ENCODE measurements around the gene YBX2. TPM values are rescaled to one million over a fixed set of nuclear protein-coding genes. Genes with fewer than 3 reads are reported as not detected.

Gene YBX2
- total and polyA plus RNA-seq, 7 donors, result 0.28 to 37.6 (median 2.5) TPM

DNA sequence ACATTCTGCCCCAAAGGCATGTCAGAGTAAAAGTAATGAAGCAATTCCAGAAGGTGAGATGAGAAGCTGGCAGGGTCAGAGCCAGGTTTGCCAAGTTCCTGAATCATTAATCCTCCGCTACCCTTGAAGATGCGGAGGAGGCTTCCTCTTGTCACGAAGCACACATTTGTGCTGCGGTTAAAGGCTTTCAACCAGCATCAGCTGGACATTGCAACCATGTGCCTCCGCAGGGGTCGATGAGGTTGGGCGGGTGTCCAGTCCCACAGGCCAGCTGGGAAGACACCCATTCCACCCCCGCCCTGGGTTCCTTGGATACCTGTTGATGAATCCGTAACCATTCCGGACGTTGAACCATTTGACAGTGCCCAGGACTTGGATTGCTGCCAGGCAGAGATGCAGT lies 1.3 kb downstream of the YBX2 start:
- no peak for DNase-seq
- intact Hi-C loops (cut with DNase I), result no loop called here
- no peak for TF ChIP-seq POLR2A (IDR thresholded peaks at IDR 0.05)
- peak in 1 of 4 donors; percentile 16 for TF ChIP-seq POLR2AphosphoS5 (IDR thresholded peaks at IDR 0.05)
- H3K4me1 ChIP-seq, result peaks cover 0 to 69% (median 62%) of the 10 kb centered on the region in 4 donors
- H3K27me3 ChIP-seq, result peaks cover 11 to 38% (median 18%) of the 10 kb centered on the region in 3 donors
- H3K27ac ChIP-seq, result peak overlapping the region; percentile 67 to 80 (median 77)
- 74 to 86% methylated on average over 11 of the region's 11 CpGs for WGBS, 2 donors
- H3K36me3 ChIP-seq, result no peaks in the 10 kb centered on the region
- H3K4me3 ChIP-seq, result no peak overlapping the region
- H3K9me3 ChIP-seq, result no peaks in the 10 kb centered on the region

DNA sequence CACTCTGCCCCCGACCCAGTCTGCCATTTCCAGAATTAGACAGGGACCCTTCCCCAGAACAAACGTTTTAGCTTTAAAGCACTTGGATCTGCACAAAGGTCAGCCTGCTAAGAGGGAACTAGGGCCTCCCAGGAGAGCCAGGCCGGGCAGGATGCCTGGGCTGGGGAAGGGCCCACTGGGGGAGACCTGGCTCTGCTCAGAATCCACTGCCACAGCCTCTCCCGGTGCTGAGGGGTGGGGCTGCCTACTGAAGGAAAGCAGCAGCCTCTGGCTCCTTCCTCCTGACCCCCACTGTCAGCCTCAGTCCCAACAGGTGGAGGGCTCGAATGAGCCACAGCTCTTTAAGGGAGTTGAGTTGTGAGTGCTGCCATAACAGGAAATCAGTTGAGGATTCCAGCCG lies 1.7 kb downstream of the YBX2 start:
- peak overlapping the region; percentile 67 to 80 (median 77) for H3K27ac ChIP-seq
- DNase-seq, result no peak
- H3K27me3 ChIP-seq, result peaks cover 11 to 38% (median 18%) of the 10 kb centered on the region in 3 donors
- WGBS, 2 donors, result 34 to 45% methylated on average over 6 of the region's 6 CpGs
- no peak overlapping the region for H3K4me3 ChIP-seq
- H3K36me3 ChIP-seq, result no peaks in the 10 kb centered on the region
- H3K4me1 ChIP-seq, result peaks cover 0 to 69% (median 62%) of the 10 kb centered on the region in 4 donors
- no peaks in the 10 kb centered on the region for H3K9me3 ChIP-seq
- TF ChIP-seq POLR2AphosphoS5 (IDR thresholded peaks at IDR 0.05), result peak in 2 of 4 donors; percentile 46 to 51
- TF ChIP-seq, protein P1, sequence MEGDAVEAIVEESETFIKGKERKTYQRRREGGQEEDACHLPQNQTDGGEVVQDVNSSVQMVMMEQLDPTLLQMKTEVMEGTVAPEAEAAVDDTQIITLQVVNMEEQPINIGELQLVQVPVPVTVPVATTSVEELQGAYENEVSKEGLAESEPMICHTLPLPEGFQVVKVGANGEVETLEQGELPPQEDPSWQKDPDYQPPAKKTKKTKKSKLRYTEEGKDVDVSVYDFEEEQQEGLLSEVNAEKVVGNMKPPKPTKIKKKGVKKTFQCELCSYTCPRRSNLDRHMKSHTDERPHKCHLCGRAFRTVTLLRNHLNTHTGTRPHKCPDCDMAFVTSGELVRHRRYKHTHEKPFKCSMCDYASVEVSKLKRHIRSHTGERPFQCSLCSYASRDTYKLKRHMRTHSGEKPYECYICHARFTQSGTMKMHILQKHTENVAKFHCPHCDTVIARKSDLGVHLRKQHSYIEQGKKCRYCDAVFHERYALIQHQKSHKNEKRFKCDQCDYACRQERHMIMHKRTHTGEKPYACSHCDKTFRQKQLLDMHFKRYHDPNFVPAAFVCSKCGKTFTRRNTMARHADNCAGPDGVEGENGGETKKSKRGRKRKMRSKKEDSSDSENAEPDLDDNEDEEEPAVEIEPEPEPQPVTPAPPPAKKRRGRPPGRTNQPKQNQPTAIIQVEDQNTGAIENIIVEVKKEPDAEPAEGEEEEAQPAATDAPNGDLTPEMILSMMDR (IDR thresholded peaks at IDR 0.05), result no peak
- intact Hi-C loops (cut with DNase I), result no loop called here

DNA sequence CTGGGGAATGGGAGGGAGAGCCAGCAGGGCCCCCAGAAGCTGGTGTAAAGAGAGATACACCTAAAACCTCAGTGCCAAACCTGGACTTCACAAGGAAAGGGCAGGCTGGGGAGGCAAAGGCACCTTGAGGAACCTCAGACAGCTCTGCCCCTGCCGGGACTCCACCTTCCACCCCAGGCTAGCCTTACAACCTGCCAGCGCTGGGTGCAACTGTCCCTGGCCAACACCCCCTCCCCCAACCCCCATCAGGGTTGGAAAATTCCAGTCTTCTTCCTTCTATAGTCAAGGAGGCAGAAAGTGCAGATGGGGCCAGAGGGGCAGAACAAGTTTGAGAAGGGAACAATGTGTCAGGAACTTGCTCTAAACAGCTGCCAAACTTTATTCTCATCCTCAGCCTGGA lies 2.2 kb downstream of the YBX2 start:
- intact Hi-C loops (cut with DNase I), result no loop called here
- peak in 3 of 4 donors; percentile 1 to 27 (median 12) for TF ChIP-seq POLR2AphosphoS5 (IDR thresholded peaks at IDR 0.05)
- TF ChIP-seq, protein P1 (IDR thresholded peaks at IDR 0.05), result no peak

DNA sequence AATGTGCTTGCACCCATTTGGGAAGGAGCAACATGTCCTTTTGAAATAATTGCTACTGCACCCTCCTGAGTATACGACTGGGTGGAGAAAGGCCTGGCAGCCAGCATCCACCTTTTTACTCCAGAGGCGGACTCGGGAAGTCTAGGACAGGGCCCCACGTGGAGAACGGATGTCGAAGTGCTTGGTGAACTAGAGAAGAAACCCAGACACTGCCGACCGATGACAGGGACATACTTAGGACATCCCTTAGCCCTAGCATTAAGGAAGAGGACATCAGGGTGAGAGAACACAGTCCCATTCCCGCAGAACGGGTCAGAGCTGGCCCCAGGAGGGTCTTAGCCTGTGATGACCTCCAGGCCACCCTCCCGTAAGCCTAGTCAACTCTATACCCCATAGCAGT lies 3.8 kb downstream of the YBX2 start:
- DNase-seq, result no peak
- Histone ChIP-seq H3K27me3 (peaks cover 11 to 38% (median 18%) of the 10 kb centered on the region in 3 donors), H3K4me1 (peaks cover 0 to 68% (median 61%) of the 10 kb centered on the region in 4 donors), H3K36me3 (peaks cover 9 to 13% (median 11%) of the 10 kb centered on the region in 4 donors), H3K9me3 (no peaks in the 10 kb centered on the region), H3K27ac (peak overlapping the region; percentile 32 to 97 (median 57)), H3K4me3 (no peak overlapping the region)
- 73 to 80% methylated on average over 11 of the region's 11 CpGs for WGBS, 2 donors
- TF ChIP-seq POLR2AphosphoS5 (IDR thresholded peaks at IDR 0.05) (peak in 2 of 4 donors; percentile 66 to 75), POLR2A (IDR thresholded peaks at IDR 0.05) (no peak)
- intact Hi-C loops (cut with DNase I), result no loop called here

More for the DNA sequence above, 2.2 kb downstream of the YBX2 start:
- Histone ChIP-seq H3K36me3 (peaks cover 0 to 2% (median 0%) of the 10 kb centered on the region in 4 donors), H3K4me3 (no peak overlapping the region), H3K27me3 (peaks cover 11 to 38% (median 18%) of the 10 kb centered on the region in 3 donors), H3K4me1 (peaks cover 0 to 69% (median 62%) of the 10 kb centered on the region in 4 donors), H3K27ac (peak overlapping the region; percentile 67 to 80 (median 77)), H3K9me3 (no peaks in the 10 kb centered on the region)
- 60 to 71% methylated on average over 2 of the region's 2 CpGs for WGBS, 2 donors
- DNase-seq, result no peak

DNA sequence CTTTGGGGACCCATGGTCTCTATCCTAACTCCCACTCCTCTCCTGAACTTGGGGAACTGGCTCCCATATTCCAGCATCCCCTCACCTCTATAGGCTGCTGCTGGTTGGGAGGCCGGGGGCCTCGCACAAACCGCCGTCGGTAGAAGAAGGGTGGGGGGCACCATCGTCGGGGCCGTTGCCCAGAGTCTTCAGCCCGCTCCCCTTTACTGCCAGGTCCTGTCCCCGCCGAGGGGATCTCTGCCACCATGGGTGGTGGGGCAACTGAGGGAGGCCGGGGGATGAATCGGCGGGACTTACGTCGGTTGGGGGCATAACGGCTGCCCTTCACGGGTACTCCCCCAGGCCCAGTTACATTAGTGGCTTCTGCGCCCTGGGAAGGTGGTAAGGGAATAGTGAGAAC lies 4.3 kb downstream of the YBX2 start:
- WGBS, 2 donors, result 94 to 95% methylated on average over 19 of the region's 19 CpGs

More for the DNA sequence above, 4.3 kb downstream of the YBX2 start:
- TF ChIP-seq POLR2AphosphoS5 (IDR thresholded peaks at IDR 0.05), result peak in 1 of 4 donors; percentile 9
- no peak for TF ChIP-seq EP300 (IDR thresholded peaks at IDR 0.05)
- TF ChIP-seq, protein P1 (IDR thresholded peaks at IDR 0.05), result no peak
- no peak for TF ChIP-seq POLR2A (IDR thresholded peaks at IDR 0.05)
- H3K36me3 ChIP-seq, result peaks cover 14 to 18% (median 16%) of the 10 kb centered on the region in 4 donors
- H3K4me3 ChIP-seq, result no peak overlapping the region
- H3K27ac ChIP-seq, result peak overlapping the region; percentile 32 to 97 (median 57)
- intact Hi-C loops (cut with DNase I), result no loop called here
- peaks cover 11 to 34% (median 18%) of the 10 kb centered on the region in 3 donors for H3K27me3 ChIP-seq
- DNase-seq, result no peak
- H3K4me1 ChIP-seq, result peaks cover 0 to 68% (median 61%) of the 10 kb centered on the region in 4 donors
- H3K9me3 ChIP-seq, result no peaks in the 10 kb centered on the region
